GM23338 (cell line): ENCODE measurements around the gene FAM110A.

Experiments used
- CREB1 ChIP-seq: fragments of 250-450 bp; sonication (Bioruptor Pico); IDR thresholded peaks from 2 replicates; pipeline ENCODE4 v1.5.0; 2020; ENCODE audit warnings: low read depth, mild to moderate bottlenecking, moderate library complexity
- EZH2 ChIP-seq: fragments of 200-600 bp; sonication (generic); IDR thresholded peaks from one replicate; pipeline ENCODE4 v1.8.0; 2017; ENCODE audit warnings: antibody characterized with exemption, mild to moderate bottlenecking, low read depth; ENCODE audit not compliant: unreplicated experiment
- EZH2phosphoT487 ChIP-seq: fragments of 200-600 bp; sonication (generic); IDR thresholded peaks from one replicate; pipeline ENCODE4 v1.8.1; 2018; ENCODE audit warnings: antibody characterized with exemption; ENCODE audit not compliant: unreplicated experiment
- JUNB ChIP-seq: IDR thresholded peaks from one replicate; pipeline ENCODE4 v1.6.1; 2016; ENCODE audit warnings: antibody characterized with exemption; ENCODE audit not compliant: unreplicated experiment
- NANOG ChIP-seq: IDR thresholded peaks from 2 replicates; pipeline ENCODE4 v1.6.1; 2016; ENCODE audit warnings: antibody characterized with exemption, borderline replicate concordance
- POLR2AphosphoS5 ChIP-seq: IDR thresholded peaks from 2 replicates; pipeline ENCODE4 v1.6.1; 2016; ENCODE audit warnings: antibody characterized with exemption, low read depth
- REST ChIP-seq: IDR thresholded peaks from one replicate; pipeline ENCODE4 v1.6.1; 2018; ENCODE audit warnings: antibody characterized with exemption; ENCODE audit not compliant: unreplicated experiment
- STAT1 ChIP-seq: IDR thresholded peaks from one replicate; pipeline ENCODE4 v1.6.1; 2016; ENCODE audit warnings: antibody characterized with exemption; ENCODE audit not compliant: unreplicated experiment
- ZNF114 ChIP-seq: fragments of 250-450 bp; sonication (Bioruptor Pico); IDR thresholded peaks from 2 replicates; pipeline ENCODE4 v1.5.0; 2020; ENCODE audit warnings: mild to moderate bottlenecking, moderate library complexity
- ZNF331 ChIP-seq: fragments of 250-450 bp; sonication (Bioruptor Pico); IDR thresholded peaks from 2 replicates; pipeline ENCODE4 v1.5.0; 2020; ENCODE audit warnings: low read depth, mild to moderate bottlenecking, moderate library complexity
- TF ChIP-seq, protein P1 (sequence below), 2 experiments: fragments of 200-600 bp in 1 of 2; sonication (generic) in 1 of 2; conservative IDR thresholded peaks; 2 replicates each; pipeline versions ENCODE4 v1.5.1 to v1.6.1; 2016 to 2017; ENCODE audit warnings: antibody characterized with exemption in 2 of 2, low read depth in 2 of 2, mild to moderate bottlenecking in 2 of 2, moderate library complexity in 1 of 2
- TF ChIP-seq, protein P2 (sequence below): IDR thresholded peaks from 2 replicates; pipeline ENCODE4 v1.6.1; 2016; ENCODE audit warnings: antibody characterized with exemption

DNA sequence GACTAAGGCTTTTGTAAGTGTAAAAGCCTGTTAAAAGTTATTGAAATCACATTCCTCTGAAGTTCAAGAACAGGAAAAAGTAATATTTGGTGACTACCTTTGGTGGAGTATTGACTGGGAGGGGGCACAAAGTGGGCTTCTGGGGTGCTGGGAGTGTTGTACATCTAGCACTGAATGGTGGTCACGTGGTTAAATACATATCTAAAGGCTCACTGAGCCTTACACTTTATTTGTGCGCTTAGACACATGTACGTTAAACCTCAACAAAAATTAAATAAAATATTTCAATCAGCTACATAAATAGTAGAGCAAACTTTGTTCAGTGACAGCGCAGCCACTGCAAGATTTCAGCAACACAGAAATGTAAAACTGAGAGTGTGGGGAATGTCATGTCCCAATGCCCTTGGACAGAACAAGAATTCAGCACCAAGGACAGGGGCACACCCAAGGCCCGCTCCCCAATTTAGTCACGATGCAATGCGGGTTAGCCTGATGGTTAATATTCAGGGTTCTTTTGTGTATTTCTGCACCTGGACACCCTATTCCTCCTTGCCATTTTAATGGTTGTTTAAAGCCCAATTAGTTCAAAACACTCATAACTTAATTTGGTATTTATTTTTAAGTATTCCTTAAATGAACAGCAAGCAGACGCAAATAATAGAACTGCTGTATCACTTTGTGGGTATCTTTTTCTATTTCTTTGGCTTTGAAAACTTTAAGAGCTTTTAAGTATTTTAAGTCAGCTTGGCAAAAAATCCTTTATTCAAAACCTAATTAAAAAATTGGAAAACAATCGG is 45.2 kb downstream of the FAM110A start:
- peak; percentile 94 for TF ChIP-seq REST
- TF ChIP-seq, protein P1, sequence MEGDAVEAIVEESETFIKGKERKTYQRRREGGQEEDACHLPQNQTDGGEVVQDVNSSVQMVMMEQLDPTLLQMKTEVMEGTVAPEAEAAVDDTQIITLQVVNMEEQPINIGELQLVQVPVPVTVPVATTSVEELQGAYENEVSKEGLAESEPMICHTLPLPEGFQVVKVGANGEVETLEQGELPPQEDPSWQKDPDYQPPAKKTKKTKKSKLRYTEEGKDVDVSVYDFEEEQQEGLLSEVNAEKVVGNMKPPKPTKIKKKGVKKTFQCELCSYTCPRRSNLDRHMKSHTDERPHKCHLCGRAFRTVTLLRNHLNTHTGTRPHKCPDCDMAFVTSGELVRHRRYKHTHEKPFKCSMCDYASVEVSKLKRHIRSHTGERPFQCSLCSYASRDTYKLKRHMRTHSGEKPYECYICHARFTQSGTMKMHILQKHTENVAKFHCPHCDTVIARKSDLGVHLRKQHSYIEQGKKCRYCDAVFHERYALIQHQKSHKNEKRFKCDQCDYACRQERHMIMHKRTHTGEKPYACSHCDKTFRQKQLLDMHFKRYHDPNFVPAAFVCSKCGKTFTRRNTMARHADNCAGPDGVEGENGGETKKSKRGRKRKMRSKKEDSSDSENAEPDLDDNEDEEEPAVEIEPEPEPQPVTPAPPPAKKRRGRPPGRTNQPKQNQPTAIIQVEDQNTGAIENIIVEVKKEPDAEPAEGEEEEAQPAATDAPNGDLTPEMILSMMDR (conservative IDR thresholded peaks at IDR 0.05; ENCODE audit: low read depth in 2 of 2): no peak
- TF ChIP-seq EZH2phosphoT487: no peak
- TF ChIP-seq EZH2: no peak
- TF ChIP-seq ZNF331 (CRISPR knock-in tag): no peak
- TF ChIP-seq CREB1 (CRISPR knock-in tag): no peak
- TF ChIP-seq POLR2AphosphoS5: no peak
- no peak for TF ChIP-seq STAT1
- TF ChIP-seq JUNB: no peak
- TF ChIP-seq, protein P2, sequence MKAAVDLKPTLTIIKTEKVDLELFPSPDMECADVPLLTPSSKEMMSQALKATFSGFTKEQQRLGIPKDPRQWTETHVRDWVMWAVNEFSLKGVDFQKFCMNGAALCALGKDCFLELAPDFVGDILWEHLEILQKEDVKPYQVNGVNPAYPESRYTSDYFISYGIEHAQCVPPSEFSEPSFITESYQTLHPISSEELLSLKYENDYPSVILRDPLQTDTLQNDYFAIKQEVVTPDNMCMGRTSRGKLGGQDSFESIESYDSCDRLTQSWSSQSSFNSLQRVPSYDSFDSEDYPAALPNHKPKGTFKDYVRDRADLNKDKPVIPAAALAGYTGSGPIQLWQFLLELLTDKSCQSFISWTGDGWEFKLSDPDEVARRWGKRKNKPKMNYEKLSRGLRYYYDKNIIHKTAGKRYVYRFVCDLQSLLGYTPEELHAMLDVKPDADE: no peak
- no peak for TF ChIP-seq ZNF114
- TF ChIP-seq NANOG: no peak
